HL-60 (cell line): ENCODE data around the gene CLC.

Source experiments
- GABPA ChIP-seq: IDR thresholded peaks from 2 replicates; pipeline ENCODE4 v1.6.1; 2012; ENCODE audit warnings: low read depth
- POLR2AphosphoS5 ChIP-seq: IDR thresholded peaks from 2 replicates; pipeline ENCODE4 v1.6.1; 2012; ENCODE audit warnings: low read depth
- REST ChIP-seq: IDR thresholded peaks from 2 replicates; pipeline ENCODE4 v1.6.1; 2012; ENCODE audit warnings: low read depth; ENCODE audit not compliant: insufficient replicate concordance
- SPI1 ChIP-seq: IDR thresholded peaks from 2 replicates; pipeline ENCODE4 v1.6.1; 2012; ENCODE audit warnings: low read depth, mild to moderate bottlenecking, borderline replicate concordance
- TF ChIP-seq, protein P1 (sequence below): IDR thresholded peaks from one replicate; pipeline ENCODE4 v1.5.1; 2011; ENCODE audit warnings: low read length, control low read depth, inconsistent platforms; ENCODE audit not compliant: insufficient read depth

DNA sequence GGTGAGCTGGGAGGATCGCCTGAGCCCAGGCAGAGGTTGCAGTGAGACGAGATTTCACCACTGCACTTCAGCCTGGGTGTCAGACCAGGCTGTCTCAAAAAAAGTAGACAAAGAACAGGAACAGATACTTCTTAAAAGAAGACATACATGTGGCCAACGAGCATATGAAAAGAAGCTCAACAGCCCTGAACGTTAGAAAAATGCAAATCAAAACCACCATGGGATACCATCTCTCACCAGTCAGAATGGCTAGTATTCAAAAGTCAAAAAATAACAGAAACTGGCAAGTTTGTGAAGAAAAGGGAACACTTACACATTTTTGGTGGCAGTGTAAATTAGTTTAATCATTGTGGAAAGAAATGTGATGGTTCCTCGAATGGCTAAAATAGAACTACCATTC, 36.5 kb downstream of the CLC start:
- TF ChIP-seq, protein P1, sequence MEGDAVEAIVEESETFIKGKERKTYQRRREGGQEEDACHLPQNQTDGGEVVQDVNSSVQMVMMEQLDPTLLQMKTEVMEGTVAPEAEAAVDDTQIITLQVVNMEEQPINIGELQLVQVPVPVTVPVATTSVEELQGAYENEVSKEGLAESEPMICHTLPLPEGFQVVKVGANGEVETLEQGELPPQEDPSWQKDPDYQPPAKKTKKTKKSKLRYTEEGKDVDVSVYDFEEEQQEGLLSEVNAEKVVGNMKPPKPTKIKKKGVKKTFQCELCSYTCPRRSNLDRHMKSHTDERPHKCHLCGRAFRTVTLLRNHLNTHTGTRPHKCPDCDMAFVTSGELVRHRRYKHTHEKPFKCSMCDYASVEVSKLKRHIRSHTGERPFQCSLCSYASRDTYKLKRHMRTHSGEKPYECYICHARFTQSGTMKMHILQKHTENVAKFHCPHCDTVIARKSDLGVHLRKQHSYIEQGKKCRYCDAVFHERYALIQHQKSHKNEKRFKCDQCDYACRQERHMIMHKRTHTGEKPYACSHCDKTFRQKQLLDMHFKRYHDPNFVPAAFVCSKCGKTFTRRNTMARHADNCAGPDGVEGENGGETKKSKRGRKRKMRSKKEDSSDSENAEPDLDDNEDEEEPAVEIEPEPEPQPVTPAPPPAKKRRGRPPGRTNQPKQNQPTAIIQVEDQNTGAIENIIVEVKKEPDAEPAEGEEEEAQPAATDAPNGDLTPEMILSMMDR: no peak
- TF ChIP-seq GABPA (no peak), REST (no peak), POLR2AphosphoS5 (no peak), SPI1 (no peak)
